ENCODE results near the gene ALKBH5. TPM values are rescaled to one million over a fixed set of nuclear protein-coding genes. Genes with fewer than 3 reads are reported as not detected.
A peak's percentile ranks its signal among the peaks of the same experiment; 100 is the strongest.

Gene ALKBH5
- polyA plus RNA-seq, 1 donor from 2014 or later, result 55.0 TPM

- Histone ChIP-seq H3F3A (ENCODE audit: insufficient read depth, low read length, poor library complexity, severe bottlenecking) (no peaks in the 10 kb centered on the region), H2AFZ (ENCODE audit: low read depth, low read length) (no peak overlapping the region), H3K79me2 (replicated peaks; ENCODE audit: insufficient read depth, low read length) (no peaks in the 10 kb centered on the region), H3K27ac (ENCODE audit: low read length) (no peak overlapping the region), H4K20me1 (ENCODE audit: insufficient read depth) (no peaks in the 10 kb centered on the region), H3K36me3 (ENCODE audit: insufficient read depth, low read length) (no peaks in the 10 kb centered on the region), H3K9me3 (ENCODE audit: low read length) (no peaks in the 10 kb centered on the region), H3K27me3 (ENCODE audit: insufficient read depth, low read depth, low read length) (no peaks in the 10 kb centered on the region), H3K9ac (ENCODE audit: low read length) (no peak overlapping the region), H3K9me2 (ENCODE audit: insufficient read depth, low read length) (no peaks in the 10 kb centered on the region), H3K4me2 (ENCODE audit: low read length) (no peak overlapping the region), H3K4me3 (ENCODE audit: low read length) (no peak overlapping the region)
- TF ChIP-seq CTCF (IDR thresholded peaks at IDR 0.05; ENCODE audit: poor library complexity, severe bottlenecking) (no peak), EZH2 (IDR thresholded peaks at IDR 0.05; ENCODE audit: borderline replicate concordance, insufficient read depth, low read length, poor library complexity, severe bottlenecking) (no peak), POLR2AphosphoS5 (IDR thresholded peaks at IDR 0.05) (no peak), MXI1 (conservative IDR thresholded peaks at IDR 0.05; ENCODE audit: poor library complexity, severe bottlenecking) (no peak), EP300 (conservative IDR thresholded peaks at IDR 0.05; ENCODE audit: poor library complexity, severe bottlenecking) (no peak), TAF1 (IDR thresholded peaks at IDR 0.05; ENCODE audit: low read depth) (no peak), RAD21 (conservative IDR thresholded peaks at IDR 0.05) (no peak), REST (IDR thresholded peaks at IDR 0.05; ENCODE audit: borderline replicate concordance) (no peak), SMC3 (conservative IDR thresholded peaks at IDR 0.05; ENCODE audit: poor library complexity) (no peak)
Observed at GRCh38 chr17:18176176-18176575, 7.5 kb upstream of the ALKBH5 start.

GRCh38 chr17:18177133-18177532 lies 6.5 kb upstream of the ALKBH5 start:
- Histone ChIP-seq H4K20me1 (ENCODE audit: insufficient read depth) (no peaks in the 10 kb centered on the region), H3K27me3 (ENCODE audit: insufficient read depth, low read depth, low read length) (no peaks in the 10 kb centered on the region), H3K9me3 (ENCODE audit: low read length) (no peaks in the 10 kb centered on the region), H3K79me2 (replicated peaks; ENCODE audit: insufficient read depth, low read length) (no peaks in the 10 kb centered on the region), H3K9ac (ENCODE audit: low read length) (no peak overlapping the region), H3K9me2 (ENCODE audit: insufficient read depth, low read length) (no peaks in the 10 kb centered on the region), H3K27ac (ENCODE audit: low read length) (peak overlapping the region; percentile 49), H3K36me3 (ENCODE audit: insufficient read depth, low read length) (no peaks in the 10 kb centered on the region), H3K4me2 (ENCODE audit: low read length) (no peak overlapping the region), H2AFZ (ENCODE audit: low read depth, low read length) (no peak overlapping the region), H3F3A (ENCODE audit: insufficient read depth, low read length, poor library complexity, severe bottlenecking) (no peaks in the 10 kb centered on the region), H3K4me3 (ENCODE audit: low read length) (peak overlapping the region; percentile 10)
- no peak for TF ChIP-seq SMC3 (conservative IDR thresholded peaks at IDR 0.05; ENCODE audit: poor library complexity)
- TF ChIP-seq MXI1 (conservative IDR thresholded peaks at IDR 0.05; ENCODE audit: poor library complexity, severe bottlenecking), result no peak
- TF ChIP-seq POLR2AphosphoS5 (IDR thresholded peaks at IDR 0.05), result no peak
- TF ChIP-seq EZH2 (IDR thresholded peaks at IDR 0.05; ENCODE audit: borderline replicate concordance, insufficient read depth, low read length, poor library complexity, severe bottlenecking), result no peak
- TF ChIP-seq RAD21 (conservative IDR thresholded peaks at IDR 0.05), result no peak
- TF ChIP-seq REST (IDR thresholded peaks at IDR 0.05; ENCODE audit: borderline replicate concordance), result no peak
- TF ChIP-seq TAF1 (IDR thresholded peaks at IDR 0.05; ENCODE audit: low read depth), result no peak

All from neural cell (in vitro differentiated cells).